ENCODE results near the gene ELMO3. TPM values are rescaled to one million over a fixed set of nuclear protein-coding genes. Genes with fewer than 3 reads are reported as not detected.
A peak's percentile ranks its signal among the peaks of the same experiment; 100 is the strongest.

The ELMO3 gene
- total RNA-seq, 1 experiment from 2014 or later: 8.6 TPM

- Histone ChIP-seq H2BK5ac (ENCODE audit: insufficient read length, low read length) (no peak overlapping the region), H3K27ac (ENCODE audit: insufficient read length, low read depth, low read length) (no peak overlapping the region), H3K4ac (ENCODE audit: low read depth, low read length) (no peak overlapping the region), H2BK120ac (ENCODE audit: low read depth, low read length, poor library complexity, severe bottlenecking) (no peak overlapping the region), H2AK5ac (ENCODE audit: insufficient read length, low read length) (no peak overlapping the region), H2BK20ac (ENCODE audit: low read depth, low read length, poor library complexity, severe bottlenecking) (no peak overlapping the region), H3K4me2 (ENCODE audit: insufficient read depth, insufficient read length, low read length) (no peak overlapping the region), H4K20me1 (ENCODE audit: control insufficient read depth, insufficient read depth, insufficient read length) (no peaks in the 10 kb centered on the region), H4K8ac (replicated peaks; ENCODE audit: insufficient read length, low read depth, low read length) (no peak overlapping the region), H2BK12ac (ENCODE audit: insufficient read length, low read depth, low read length) (no peak overlapping the region), H3T11ph (ENCODE audit: low read length) (no peak overlapping the region), H3K14ac (ENCODE audit: insufficient read depth, low read length) (no peak overlapping the region), H3K4me1 (ENCODE audit: insufficient read depth, low read length) (no peaks in the 10 kb centered on the region), H4K91ac (ENCODE audit: insufficient read length, low read depth, low read length) (no peak overlapping the region), H3K9me3 (ENCODE audit: control insufficient read depth, low read depth, low read length) (no peaks in the 10 kb centered on the region), H3K79me1 (ENCODE audit: insufficient read depth, low read depth, low read length, poor library complexity, severe bottlenecking) (no peaks in the 10 kb centered on the region), H3K27me3 (ENCODE audit: insufficient read depth, low read length) (peaks cover 90% of the 10 kb centered on the region), H3K23me2 (ENCODE audit: insufficient read length, low read depth, low read length, poor library complexity, severe bottlenecking) (peaks cover 20% of the 10 kb centered on the region), H3K79me2 (ENCODE audit: insufficient read depth, low read length) (no peaks in the 10 kb centered on the region), H2AFZ (ENCODE audit: low read length) (no peak overlapping the region), H3K23ac (ENCODE audit: insufficient read length, low read depth, low read length) (no peak overlapping the region), H3K56ac (ENCODE audit: insufficient read length, low read depth, low read length) (no peak overlapping the region), H3K9ac (ENCODE audit: extremely low read depth, insufficient read length, low read length) (no peak overlapping the region), H2BK15ac (ENCODE audit: low read depth, low read length) (no peak overlapping the region), H4K5ac (ENCODE audit: insufficient read length, low read depth, low read length) (no peak overlapping the region), H3K18ac (ENCODE audit: insufficient read length, low read depth, low read length) (no peak overlapping the region)
- peak overlapping the region in 1 of 2 experiments; percentile 79; a peak in 3 of 5 replicates for H3K4me3 Mint-ChIP-seq
- TF ChIP-seq, protein P1, sequence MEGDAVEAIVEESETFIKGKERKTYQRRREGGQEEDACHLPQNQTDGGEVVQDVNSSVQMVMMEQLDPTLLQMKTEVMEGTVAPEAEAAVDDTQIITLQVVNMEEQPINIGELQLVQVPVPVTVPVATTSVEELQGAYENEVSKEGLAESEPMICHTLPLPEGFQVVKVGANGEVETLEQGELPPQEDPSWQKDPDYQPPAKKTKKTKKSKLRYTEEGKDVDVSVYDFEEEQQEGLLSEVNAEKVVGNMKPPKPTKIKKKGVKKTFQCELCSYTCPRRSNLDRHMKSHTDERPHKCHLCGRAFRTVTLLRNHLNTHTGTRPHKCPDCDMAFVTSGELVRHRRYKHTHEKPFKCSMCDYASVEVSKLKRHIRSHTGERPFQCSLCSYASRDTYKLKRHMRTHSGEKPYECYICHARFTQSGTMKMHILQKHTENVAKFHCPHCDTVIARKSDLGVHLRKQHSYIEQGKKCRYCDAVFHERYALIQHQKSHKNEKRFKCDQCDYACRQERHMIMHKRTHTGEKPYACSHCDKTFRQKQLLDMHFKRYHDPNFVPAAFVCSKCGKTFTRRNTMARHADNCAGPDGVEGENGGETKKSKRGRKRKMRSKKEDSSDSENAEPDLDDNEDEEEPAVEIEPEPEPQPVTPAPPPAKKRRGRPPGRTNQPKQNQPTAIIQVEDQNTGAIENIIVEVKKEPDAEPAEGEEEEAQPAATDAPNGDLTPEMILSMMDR (conservative IDR thresholded peaks at IDR 0.05): no peak
- H3K27ac Mint-ChIP-seq: no peak overlapping the region
- H3K9me3 Mint-ChIP-seq: peaks cover 3 to 9% of the 10 kb centered on the region in 2 experiments; a peak in 3 of 5 replicates
- WGBS (ENCODE audit: extremely low coverage, insufficient read length, low lambda C conversion rate): no CpG with 5 or more reads among the region's 7 CpGs
- H3K36me3 Mint-ChIP-seq (ENCODE audit: insufficient read depth in 1 of 3, low read depth in 3 of 3): no peaks in the 10 kb centered on the region; a peak in 1 of 7 replicates
- H3K27me3 Mint-ChIP-seq (ENCODE audit: low read depth): peaks cover 100% of the 10 kb centered on the region
- DNase-seq: no peak
- H3K4me1 Mint-ChIP-seq: peaks cover 7 to 19% of the 10 kb centered on the region in 2 experiments
Observed at GRCh38 chr16:67157892-67158635, 40.9 kb upstream of the ELMO3 start.

Data from H9 (cell line).